A549 (cell line): ENCODE measurements around the gene NAV2.

Experiments
- BCL3 ChIP-seq: fragments of >200 bp; sonication (Bioruptor Twin); formaldehyde crosslinking; IDR thresholded peaks from 3 replicates; pipeline ENCODE4 v1.6.1; 2016
- BHLHE40 ChIP-seq: IDR thresholded peaks from 2 replicates; pipeline ENCODE4 v1.6.1; 2012; ENCODE audit warnings: low read depth, low read length, inconsistent platforms
- CBX2 ChIP-seq: fragments of 200-600 bp; sonication (generic); IDR thresholded peaks from 2 replicates; pipeline ENCODE4 v1.6.1; 2016; ENCODE audit warnings: low read depth, mild to moderate bottlenecking, borderline replicate concordance
- CHD2 ChIP-seq: fragments of 150-350 bp; IDR thresholded peaks from 2 replicates; pipeline ENCODE4 v1.6.1; 2014; ENCODE audit warnings: low read length; ENCODE audit not compliant: partially characterized antibody
- CTCF ChIP-seq: fragments of >200 bp; sonication (Bioruptor Twin); formaldehyde crosslinking; IDR thresholded peaks from 3 replicates; pipeline ENCODE4 v1.5.1; 2016
- FOSL2 ChIP-seq, 2 experiments: fragments of 450-650 bp in 1 of 2; fragments of >200 bp in 1 of 2; sonication (Bioruptor Twin) in 1 of 2; formaldehyde crosslinking; IDR thresholded peaks; 2 replicates each; pipeline versions ENCODE4 v1.5.0 to v1.6.1; 2016 to 2020; ENCODE audit warnings: mild to moderate bottlenecking in 1 of 2, moderate library complexity in 1 of 2
- JUN ChIP-seq, 2 experiments: fragments of >200 bp; sonication (Bioruptor Twin); formaldehyde crosslinking; IDR thresholded peaks; 2 replicates in 1 of 2; 3 replicates in 1 of 2; pipeline ENCODE4 v1.6.1; 2016 to 2017
- PHF8 ChIP-seq: fragments of 200-600 bp; sonication (generic); IDR thresholded peaks from 2 replicates; pipeline ENCODE4 v1.6.1; 2016; ENCODE audit warnings: low read depth, mild to moderate bottlenecking, antibody characterized with exemption, moderate library complexity, borderline replicate concordance
- POLR2A ChIP-seq: IDR thresholded peaks from 2 replicates; pipeline ENCODE4 v1.6.1; 2012; ENCODE audit warnings: mild to moderate bottlenecking, low read length
- RCOR1 ChIP-seq: fragments of 150-350 bp; IDR thresholded peaks from 2 replicates; pipeline ENCODE4 v1.6.1; 2014; ENCODE audit warnings: antibody characterized with exemption, low read length, low read depth
- SMC3 ChIP-seq: fragments of >200 bp; sonication (Bioruptor Twin); formaldehyde crosslinking; IDR thresholded peaks from 3 replicates; pipeline ENCODE4 v1.6.1; 2018; ENCODE audit warnings: inconsistent platforms
- ZFP36 ChIP-seq: fragments of 450-650 bp; IDR thresholded peaks from 2 replicates; pipeline ENCODE4 v1.6.1; 2014; ENCODE audit warnings: borderline replicate concordance; ENCODE audit not compliant: partially characterized antibody

- TF ChIP-seq CTCF: no peak
- no peak for TF ChIP-seq RCOR1
- TF ChIP-seq BHLHE40: no peak
- no peak for TF ChIP-seq POLR2A
- no peak for TF ChIP-seq CHD2
- TF ChIP-seq ZFP36: no peak
- TF ChIP-seq SMC3: no peak
- no peak for TF ChIP-seq FOSL2 (IDR thresholded peaks at IDR 0.05)
- no peak for TF ChIP-seq FOSL2 (CRISPR knock-in tag; IDR thresholded peaks at IDR 0.05)
- no peak for TF ChIP-seq BCL3
- TF ChIP-seq CBX2: no peak
- TF ChIP-seq PHF8: no peak
- TF ChIP-seq JUN (IDR thresholded peaks at IDR 0.05): no peak
Observed at GRCh38 chr11:19691815-19692500, 20.7 kb upstream of the NAV2 start.
